ENCODE measurements around the gene ARHGEF26.

DNA sequence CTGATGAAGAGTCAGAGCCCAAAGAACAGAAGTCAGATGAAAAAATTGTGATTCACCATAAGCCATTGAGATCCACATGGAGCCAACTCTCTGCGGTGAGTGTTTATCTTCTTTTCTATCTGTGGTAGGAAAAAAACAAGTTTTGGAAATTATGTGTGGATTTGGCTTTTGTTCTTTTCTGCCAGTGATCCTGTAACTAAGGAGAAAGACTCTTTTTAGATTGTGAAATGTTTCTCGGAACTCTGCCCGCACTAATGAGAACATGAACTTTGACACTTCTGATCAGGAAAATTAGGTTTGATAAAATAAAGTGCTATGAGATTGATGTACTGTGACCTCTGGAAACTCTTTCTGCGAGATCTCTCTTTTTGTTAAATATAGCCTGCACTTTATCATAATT lies 8.4 kb downstream of the ARHGEF26 start:
- no peak for TF ChIP-seq POLR2A (IDR thresholded peaks at IDR 0.05)
- TF ChIP-seq, protein P1, sequence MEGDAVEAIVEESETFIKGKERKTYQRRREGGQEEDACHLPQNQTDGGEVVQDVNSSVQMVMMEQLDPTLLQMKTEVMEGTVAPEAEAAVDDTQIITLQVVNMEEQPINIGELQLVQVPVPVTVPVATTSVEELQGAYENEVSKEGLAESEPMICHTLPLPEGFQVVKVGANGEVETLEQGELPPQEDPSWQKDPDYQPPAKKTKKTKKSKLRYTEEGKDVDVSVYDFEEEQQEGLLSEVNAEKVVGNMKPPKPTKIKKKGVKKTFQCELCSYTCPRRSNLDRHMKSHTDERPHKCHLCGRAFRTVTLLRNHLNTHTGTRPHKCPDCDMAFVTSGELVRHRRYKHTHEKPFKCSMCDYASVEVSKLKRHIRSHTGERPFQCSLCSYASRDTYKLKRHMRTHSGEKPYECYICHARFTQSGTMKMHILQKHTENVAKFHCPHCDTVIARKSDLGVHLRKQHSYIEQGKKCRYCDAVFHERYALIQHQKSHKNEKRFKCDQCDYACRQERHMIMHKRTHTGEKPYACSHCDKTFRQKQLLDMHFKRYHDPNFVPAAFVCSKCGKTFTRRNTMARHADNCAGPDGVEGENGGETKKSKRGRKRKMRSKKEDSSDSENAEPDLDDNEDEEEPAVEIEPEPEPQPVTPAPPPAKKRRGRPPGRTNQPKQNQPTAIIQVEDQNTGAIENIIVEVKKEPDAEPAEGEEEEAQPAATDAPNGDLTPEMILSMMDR (IDR thresholded peaks at IDR 0.05): no peak

All from vagina (tissue), 2 donors.